ENCODE data around the gene PLAC1. TPM values are rescaled to one million over a fixed set of nuclear protein-coding genes. Genes with fewer than 3 reads are reported as not detected.

Gene PLAC1
- total RNA-seq, 1 donor from 2014 or later = not detected

DNA sequence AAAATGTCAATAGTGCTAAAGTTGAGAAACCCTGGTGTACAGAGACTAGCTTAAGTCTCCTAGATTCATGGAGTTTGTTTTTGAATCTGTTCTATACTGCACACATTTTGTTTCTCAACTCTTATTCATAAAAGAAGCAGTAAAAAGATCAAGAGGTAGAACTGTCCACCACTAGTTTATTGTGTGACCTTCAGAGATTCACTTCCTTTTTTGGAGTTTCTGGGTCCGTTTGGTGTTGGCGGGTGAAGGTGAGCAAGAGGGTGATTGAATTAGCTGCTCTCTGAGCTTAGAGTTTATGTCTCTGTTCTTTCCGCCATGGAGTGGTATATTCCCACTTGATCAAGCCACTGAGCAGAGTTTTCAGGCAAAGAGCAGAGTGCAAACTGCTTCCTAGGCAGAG, 21.4 kb upstream of the PLAC1 start:
- TF ChIP-seq, protein P1, sequence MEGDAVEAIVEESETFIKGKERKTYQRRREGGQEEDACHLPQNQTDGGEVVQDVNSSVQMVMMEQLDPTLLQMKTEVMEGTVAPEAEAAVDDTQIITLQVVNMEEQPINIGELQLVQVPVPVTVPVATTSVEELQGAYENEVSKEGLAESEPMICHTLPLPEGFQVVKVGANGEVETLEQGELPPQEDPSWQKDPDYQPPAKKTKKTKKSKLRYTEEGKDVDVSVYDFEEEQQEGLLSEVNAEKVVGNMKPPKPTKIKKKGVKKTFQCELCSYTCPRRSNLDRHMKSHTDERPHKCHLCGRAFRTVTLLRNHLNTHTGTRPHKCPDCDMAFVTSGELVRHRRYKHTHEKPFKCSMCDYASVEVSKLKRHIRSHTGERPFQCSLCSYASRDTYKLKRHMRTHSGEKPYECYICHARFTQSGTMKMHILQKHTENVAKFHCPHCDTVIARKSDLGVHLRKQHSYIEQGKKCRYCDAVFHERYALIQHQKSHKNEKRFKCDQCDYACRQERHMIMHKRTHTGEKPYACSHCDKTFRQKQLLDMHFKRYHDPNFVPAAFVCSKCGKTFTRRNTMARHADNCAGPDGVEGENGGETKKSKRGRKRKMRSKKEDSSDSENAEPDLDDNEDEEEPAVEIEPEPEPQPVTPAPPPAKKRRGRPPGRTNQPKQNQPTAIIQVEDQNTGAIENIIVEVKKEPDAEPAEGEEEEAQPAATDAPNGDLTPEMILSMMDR (IDR thresholded peaks at IDR 0.05) = no peak
- no peak overlapping the region for H3K27ac Mint-ChIP-seq (ENCODE audit: unreplicated experiment)
- no peaks in the 10 kb centered on the region for H3K27me3 Mint-ChIP-seq (ENCODE audit: unreplicated experiment)
- no peak for DNase-seq (ENCODE audit: extremely low spot score, unreplicated experiment)
- no peaks in the 10 kb centered on the region for H3K36me3 Mint-ChIP-seq (ENCODE audit: unreplicated experiment)
- H3K9me3 Mint-ChIP-seq (ENCODE audit: unreplicated experiment) = no peaks in the 10 kb centered on the region
- peaks cover 12% of the 10 kb centered on the region for H3K4me1 Mint-ChIP-seq (ENCODE audit: unreplicated experiment)
- H3K4me3 Mint-ChIP-seq (ENCODE audit: unreplicated experiment) = no peak overlapping the region

DNA sequence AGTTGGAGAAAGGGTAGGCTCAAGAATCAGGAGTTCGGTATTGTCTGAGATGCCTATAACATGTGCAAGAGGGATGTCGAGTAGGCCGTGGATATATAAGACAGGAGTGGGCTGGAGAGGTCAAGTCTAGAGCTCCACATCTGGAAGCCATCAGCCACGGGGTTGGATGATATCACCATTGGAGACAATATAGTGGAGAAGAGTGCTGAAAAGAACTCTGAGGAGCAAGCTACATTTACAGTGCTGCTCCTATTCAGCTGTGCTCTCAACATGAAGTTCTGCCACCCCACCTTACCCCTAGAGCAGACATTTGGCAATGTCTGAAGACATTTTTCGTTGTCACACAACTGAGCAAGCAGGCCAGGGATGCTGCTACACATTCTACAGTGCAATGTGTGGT, 20.9 kb upstream of the PLAC1 start:
- Mint-ChIP-seq H3K27ac (ENCODE audit: unreplicated experiment) (no peak overlapping the region), H3K36me3 (ENCODE audit: unreplicated experiment) (no peaks in the 10 kb centered on the region), H3K27me3 (ENCODE audit: unreplicated experiment) (no peaks in the 10 kb centered on the region), H3K4me1 (ENCODE audit: unreplicated experiment) (peaks cover 12% of the 10 kb centered on the region), H3K4me3 (ENCODE audit: unreplicated experiment) (no peak overlapping the region), H3K9me3 (ENCODE audit: unreplicated experiment) (no peaks in the 10 kb centered on the region)
- TF ChIP-seq, protein P1 (IDR thresholded peaks at IDR 0.05) = no peak
- DNase-seq (ENCODE audit: extremely low spot score, unreplicated experiment) = no peak

DNA sequence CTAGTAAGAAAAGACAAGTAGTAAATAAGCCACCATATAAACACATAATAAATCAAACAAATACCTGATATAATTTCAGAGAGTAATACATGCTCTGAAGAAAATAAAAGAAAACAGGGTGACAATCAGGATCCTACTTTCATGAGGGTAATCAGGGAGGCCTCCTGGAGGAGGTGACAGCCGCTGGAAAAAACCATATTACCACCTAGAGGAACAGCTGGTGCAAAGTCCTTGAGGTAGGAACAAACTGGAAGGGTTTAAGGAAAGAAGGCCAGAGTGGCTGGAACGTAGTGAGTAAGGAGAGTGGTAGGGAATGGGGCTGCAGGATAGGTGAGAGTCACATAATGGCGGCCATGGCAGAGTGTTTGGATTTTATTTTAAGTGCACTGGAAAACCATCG, 19.1 kb upstream of the PLAC1 start:
- no peak for DNase-seq (ENCODE audit: extremely low spot score, unreplicated experiment)
- Mint-ChIP-seq H3K4me3 (ENCODE audit: unreplicated experiment) (no peak overlapping the region), H3K27me3 (ENCODE audit: unreplicated experiment) (no peaks in the 10 kb centered on the region), H3K9me3 (ENCODE audit: unreplicated experiment) (peaks cover 2% of the 10 kb centered on the region), H3K4me1 (ENCODE audit: unreplicated experiment) (peaks cover 12% of the 10 kb centered on the region), H3K36me3 (ENCODE audit: unreplicated experiment) (no peaks in the 10 kb centered on the region), H3K27ac (ENCODE audit: unreplicated experiment) (no peak overlapping the region)
- TF ChIP-seq, protein P1 (IDR thresholded peaks at IDR 0.05) = no peak

DNA sequence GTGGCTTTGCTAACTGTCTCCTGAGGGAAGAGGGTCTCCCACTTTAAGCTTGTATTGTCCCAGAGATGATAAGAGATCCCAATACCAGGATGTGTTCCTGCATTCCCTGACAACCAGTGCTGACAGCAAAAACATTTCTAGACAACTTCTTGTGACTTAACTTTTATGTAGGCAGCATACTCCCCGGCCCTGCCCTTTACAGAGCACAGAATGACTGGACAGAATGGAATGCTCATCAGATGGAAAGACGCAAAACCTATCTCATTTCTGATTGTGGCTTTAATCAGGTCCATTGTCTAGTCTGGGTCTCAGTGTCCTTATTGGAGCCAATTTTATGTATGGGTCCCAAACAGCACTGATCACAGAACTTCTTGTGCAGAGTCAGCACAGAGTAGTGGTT, 18.2 kb upstream of the PLAC1 start:
- H3K27me3 Mint-ChIP-seq (ENCODE audit: unreplicated experiment) = no peaks in the 10 kb centered on the region
- no peak overlapping the region for H3K4me3 Mint-ChIP-seq (ENCODE audit: unreplicated experiment)
- peaks cover 3% of the 10 kb centered on the region for H3K9me3 Mint-ChIP-seq (ENCODE audit: unreplicated experiment)
- no peak for DNase-seq (ENCODE audit: extremely low spot score, unreplicated experiment)
- no peaks in the 10 kb centered on the region for H3K36me3 Mint-ChIP-seq (ENCODE audit: unreplicated experiment)
- TF ChIP-seq, protein P1 (IDR thresholded peaks at IDR 0.05) = no peak
- H3K4me1 Mint-ChIP-seq (ENCODE audit: unreplicated experiment) = peaks cover 12% of the 10 kb centered on the region
- no peak overlapping the region for H3K27ac Mint-ChIP-seq (ENCODE audit: unreplicated experiment)

DNA sequence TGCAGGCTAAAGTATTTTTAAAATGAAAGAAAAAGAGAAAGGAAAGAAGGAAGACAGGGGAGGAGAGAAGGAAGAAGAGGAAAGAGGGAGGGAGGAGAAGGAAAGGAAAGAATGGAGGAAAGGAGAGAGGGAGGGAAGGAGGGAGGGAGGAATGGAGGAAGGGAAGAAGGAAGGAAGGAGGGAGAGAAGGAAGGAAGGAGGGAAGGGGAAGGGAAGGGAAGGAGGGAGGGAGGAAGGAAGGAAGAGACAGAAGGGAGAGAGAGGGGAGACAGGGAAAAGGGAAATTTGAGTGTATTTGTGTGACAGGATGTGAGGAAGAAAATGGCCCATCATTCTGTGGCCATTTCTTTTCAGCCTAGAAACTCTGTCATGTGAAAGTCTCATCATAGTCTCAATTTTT, 14.9 kb upstream of the PLAC1 start:
- no peak overlapping the region for H3K27ac Mint-ChIP-seq (ENCODE audit: unreplicated experiment)
- H3K36me3 Mint-ChIP-seq (ENCODE audit: unreplicated experiment) = no peaks in the 10 kb centered on the region
- H3K4me1 Mint-ChIP-seq (ENCODE audit: unreplicated experiment) = peaks cover 25% of the 10 kb centered on the region
- no peak for DNase-seq (ENCODE audit: extremely low spot score, unreplicated experiment)
- TF ChIP-seq, protein P1 (IDR thresholded peaks at IDR 0.05) = no peak
- H3K4me3 Mint-ChIP-seq (ENCODE audit: unreplicated experiment) = no peak overlapping the region
- H3K9me3 Mint-ChIP-seq (ENCODE audit: unreplicated experiment) = peaks cover 3% of the 10 kb centered on the region
- H3K27me3 Mint-ChIP-seq (ENCODE audit: unreplicated experiment) = no peaks in the 10 kb centered on the region

All from osteocyte (in vitro differentiated cells).